Lower lobe of right lung (tissue), 2 donors: ENCODE results near the gene MAGI1. TPM values are rescaled to one million over a fixed set of nuclear protein-coding genes. Genes with fewer than 3 reads are reported as not detected.

ENCODE experiments used
- ATAC-seq, 2 donors: fragments of 200-7000 bp; cut with Tn5 transposase; one replicate each; pipeline ENCODE4 v1.9.1; 2020 to 2022; ENCODE audit warnings: mild to moderate bottlenecking in 2 of 2, moderate library complexity in 2 of 2
- DNase-seq: peaks from one replicate; pipeline ENCODE4 v3.0.0-alpha.2; 2020
- H3K27ac ChIP-seq: fragments of 200-600 bp; one replicate; pipeline ENCODE4 v1.8.0; 2022
- H3K27me3 ChIP-seq: fragments of 200-600 bp; one replicate; pipeline ENCODE4 v1.8.0; 2022; ENCODE audit warnings: low read depth
- H3K36me3 ChIP-seq: fragments of 200-600 bp; one replicate; pipeline ENCODE4 v1.8.0; 2022; ENCODE audit warnings: mild to moderate bottlenecking
- H3K4me1 ChIP-seq: fragments of 200-600 bp; one replicate; pipeline ENCODE4 v1.8.0; 2022
- H3K4me3 ChIP-seq: fragments of 200-600 bp; one replicate; pipeline ENCODE4 v1.8.0; 2022; ENCODE audit warnings: mild to moderate bottlenecking
- H3K9me3 ChIP-seq: fragments of 200-600 bp; one replicate; pipeline ENCODE4 v1.8.0; 2022
- intact Hi-C: fragments of 100-400 bp; cut with DNase I; formaldehyde crosslinking; loops from one replicate; pipeline ENCODE4 v1.11.0; 2022
- total RNA-seq: library from RNA; stranded (reverse); fragmentation: NEBNext Ultra II Directional; extraction: Animal tissue kit (Norgen Biotek cat#: 25700); gene quantifications from one replicate; pipeline ENCODE4 v1.2.1, GENCODE V29; 2021
- TF ChIP-seq, protein P1 (sequence below): fragments of 200-600 bp; IDR thresholded peaks from one replicate; pipeline ENCODE4 v1.8.0; 2022; ENCODE audit warnings: antibody characterized with exemption, mild to moderate bottlenecking
- donor health status: DM: no; HTN: yes; CAD: no; lungs with severe emphysema.

The MAGI1 gene
- total RNA-seq, 1 donor from 2014 or later: 35.5 TPM

DNA sequence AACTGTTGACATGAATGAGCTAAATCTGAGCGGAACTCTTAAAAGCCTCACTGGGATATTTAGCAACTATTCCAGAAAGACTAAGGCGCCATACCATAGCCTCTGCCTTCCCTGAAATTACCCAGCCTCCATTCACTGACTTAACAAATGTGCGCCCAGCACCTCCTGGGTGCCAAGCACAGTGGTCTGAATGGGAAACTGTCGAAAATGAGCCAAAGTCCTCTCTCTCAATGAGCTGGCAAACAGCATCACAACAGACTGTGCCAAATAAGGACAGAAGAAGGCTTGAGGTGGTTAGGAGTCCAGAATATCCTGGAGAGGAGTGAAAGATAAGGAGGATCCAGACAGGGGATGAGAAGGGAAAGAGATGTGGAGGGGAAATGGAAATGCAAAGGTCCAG lies 332.4 kb downstream of the MAGI1 start:
- no peak overlapping the region for H3K4me3 ChIP-seq
- intact Hi-C loops: no loop called here
- H3K27me3 ChIP-seq: no peaks in the 10 kb centered on the region
- H3K27ac ChIP-seq: no peak overlapping the region
- no peaks in the 10 kb centered on the region for H3K9me3 ChIP-seq
- TF ChIP-seq, protein P1, sequence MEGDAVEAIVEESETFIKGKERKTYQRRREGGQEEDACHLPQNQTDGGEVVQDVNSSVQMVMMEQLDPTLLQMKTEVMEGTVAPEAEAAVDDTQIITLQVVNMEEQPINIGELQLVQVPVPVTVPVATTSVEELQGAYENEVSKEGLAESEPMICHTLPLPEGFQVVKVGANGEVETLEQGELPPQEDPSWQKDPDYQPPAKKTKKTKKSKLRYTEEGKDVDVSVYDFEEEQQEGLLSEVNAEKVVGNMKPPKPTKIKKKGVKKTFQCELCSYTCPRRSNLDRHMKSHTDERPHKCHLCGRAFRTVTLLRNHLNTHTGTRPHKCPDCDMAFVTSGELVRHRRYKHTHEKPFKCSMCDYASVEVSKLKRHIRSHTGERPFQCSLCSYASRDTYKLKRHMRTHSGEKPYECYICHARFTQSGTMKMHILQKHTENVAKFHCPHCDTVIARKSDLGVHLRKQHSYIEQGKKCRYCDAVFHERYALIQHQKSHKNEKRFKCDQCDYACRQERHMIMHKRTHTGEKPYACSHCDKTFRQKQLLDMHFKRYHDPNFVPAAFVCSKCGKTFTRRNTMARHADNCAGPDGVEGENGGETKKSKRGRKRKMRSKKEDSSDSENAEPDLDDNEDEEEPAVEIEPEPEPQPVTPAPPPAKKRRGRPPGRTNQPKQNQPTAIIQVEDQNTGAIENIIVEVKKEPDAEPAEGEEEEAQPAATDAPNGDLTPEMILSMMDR: no peak
- H3K36me3 ChIP-seq: no peaks in the 10 kb centered on the region
- DNase-seq (no peak), ATAC-seq (no peak)
- H3K4me1 ChIP-seq: no peaks in the 10 kb centered on the region

DNA sequence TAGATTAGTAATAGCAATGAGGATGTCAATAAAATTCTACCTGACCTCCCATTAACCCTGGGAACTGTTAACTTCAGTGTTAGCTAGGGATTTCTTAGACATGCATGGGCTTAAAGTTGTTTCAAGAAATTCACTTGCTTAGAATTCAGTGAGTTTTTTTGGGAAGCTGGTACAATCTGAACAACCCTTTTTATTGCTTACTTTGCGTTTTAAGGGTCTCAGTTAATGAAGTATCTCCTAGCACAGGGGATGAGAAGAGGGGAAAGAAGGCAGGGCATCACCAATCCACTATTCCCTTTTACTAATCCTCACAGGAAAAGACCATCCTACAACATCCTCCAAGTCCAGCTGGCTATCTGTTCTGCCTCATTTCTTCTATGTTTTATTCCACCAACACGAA lies 334.9 kb downstream of the MAGI1 start:
- intact Hi-C loops: no loop called here
- no peak for DNase-seq
- no peaks in the 10 kb centered on the region for H3K4me1 ChIP-seq

DNA sequence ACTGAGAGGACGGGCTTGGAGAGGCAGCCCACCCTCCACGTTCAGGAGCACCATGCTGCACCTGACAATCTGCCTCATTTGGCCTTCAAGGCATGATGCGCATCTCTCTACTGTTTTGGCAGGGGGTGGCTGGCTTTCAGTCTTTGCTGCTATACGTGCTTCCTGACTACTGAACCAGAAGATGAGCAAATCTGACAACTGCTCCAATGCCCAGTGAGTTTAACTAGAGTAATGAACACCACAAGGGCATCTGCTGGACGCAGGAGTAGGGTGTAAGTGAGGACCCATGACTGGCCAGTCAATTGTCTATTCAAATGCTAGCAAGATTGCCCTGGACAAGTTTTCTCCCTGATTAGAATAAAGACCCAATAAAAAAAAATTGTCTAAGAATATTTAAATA lies 335.7 kb downstream of the MAGI1 start:
- Histone ChIP-seq H3K4me3 (no peak overlapping the region), H3K4me1 (no peaks in the 10 kb centered on the region), H3K9me3 (no peaks in the 10 kb centered on the region), H3K27ac (no peak overlapping the region), H3K36me3 (no peaks in the 10 kb centered on the region), H3K27me3 (no peaks in the 10 kb centered on the region)
- ATAC-seq (no peak), DNase-seq (no peak)
- intact Hi-C loops: no loop called here
- TF ChIP-seq, protein P1: no peak

More for the DNA sequence above, 334.9 kb downstream of the MAGI1 start:
- Histone ChIP-seq H3K9me3 (no peaks in the 10 kb centered on the region), H3K27ac (no peak overlapping the region), H3K27me3 (no peaks in the 10 kb centered on the region), H3K4me3 (no peak overlapping the region), H3K36me3 (no peaks in the 10 kb centered on the region)
- ATAC-seq: no peak
- TF ChIP-seq, protein P1: no peak

DNA sequence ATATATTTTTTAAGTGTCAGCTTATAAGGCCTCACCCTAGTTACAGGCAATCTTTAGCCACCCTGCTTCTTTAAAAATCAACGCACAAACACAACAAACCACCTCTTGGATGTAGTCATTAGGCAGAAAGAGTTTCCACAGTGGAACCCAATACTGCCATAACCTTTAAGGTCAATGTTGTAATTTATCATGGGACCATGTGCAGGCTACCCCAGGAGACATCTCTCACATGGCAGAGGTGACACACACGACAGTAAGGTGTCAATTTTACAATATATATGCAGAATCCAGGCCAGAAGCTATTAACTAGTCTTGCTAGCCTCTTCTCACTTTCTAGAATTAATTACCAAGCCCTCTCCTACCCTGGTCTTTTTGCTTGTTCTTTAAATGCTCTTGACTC lies 336.5 kb downstream of the MAGI1 start:
- ATAC-seq (no peak), DNase-seq (no peak)
- Histone ChIP-seq H3K36me3 (no peaks in the 10 kb centered on the region), H3K4me1 (no peaks in the 10 kb centered on the region), H3K9me3 (no peaks in the 10 kb centered on the region), H3K27ac (no peak overlapping the region), H3K27me3 (no peaks in the 10 kb centered on the region), H3K4me3 (no peak overlapping the region)
- TF ChIP-seq, protein P1: no peak
- intact Hi-C loops: no loop called here

DNA sequence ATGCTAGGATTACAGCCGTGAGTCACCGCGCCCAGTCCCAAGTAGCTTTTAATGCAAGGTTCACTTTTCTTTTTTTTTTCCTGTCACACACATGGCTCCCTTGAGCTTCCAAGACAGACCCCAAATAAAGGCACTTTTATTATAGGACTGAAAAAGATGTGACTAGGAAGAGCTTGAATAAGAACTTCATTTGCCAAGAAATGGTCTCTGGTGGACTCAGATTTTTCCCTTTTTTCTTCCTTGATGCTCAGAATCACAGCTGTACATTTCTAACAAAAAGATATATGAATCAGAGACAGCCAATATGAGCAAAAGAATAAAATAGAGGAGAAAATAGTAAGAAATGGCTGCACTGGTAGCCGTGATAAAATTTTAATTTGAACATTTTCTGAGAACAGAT lies 337.2 kb downstream of the MAGI1 start:
- H3K4me1 ChIP-seq: no peaks in the 10 kb centered on the region

More for the DNA sequence above, 337.2 kb downstream of the MAGI1 start:
- H3K27ac ChIP-seq: no peak overlapping the region
- H3K4me3 ChIP-seq: no peak overlapping the region
- H3K27me3 ChIP-seq: no peaks in the 10 kb centered on the region
- intact Hi-C loops: no loop called here
- TF ChIP-seq, protein P1: no peak
- no peaks in the 10 kb centered on the region for H3K36me3 ChIP-seq
- H3K9me3 ChIP-seq: no peaks in the 10 kb centered on the region
- DNase-seq (no peak), ATAC-seq (no peak)
